ENCODE measurements around the gene FGFRL1.
A peak's percentile ranks its signal among the peaks of the same experiment; 100 is the strongest.

The FGFRL1 gene

DNA sequence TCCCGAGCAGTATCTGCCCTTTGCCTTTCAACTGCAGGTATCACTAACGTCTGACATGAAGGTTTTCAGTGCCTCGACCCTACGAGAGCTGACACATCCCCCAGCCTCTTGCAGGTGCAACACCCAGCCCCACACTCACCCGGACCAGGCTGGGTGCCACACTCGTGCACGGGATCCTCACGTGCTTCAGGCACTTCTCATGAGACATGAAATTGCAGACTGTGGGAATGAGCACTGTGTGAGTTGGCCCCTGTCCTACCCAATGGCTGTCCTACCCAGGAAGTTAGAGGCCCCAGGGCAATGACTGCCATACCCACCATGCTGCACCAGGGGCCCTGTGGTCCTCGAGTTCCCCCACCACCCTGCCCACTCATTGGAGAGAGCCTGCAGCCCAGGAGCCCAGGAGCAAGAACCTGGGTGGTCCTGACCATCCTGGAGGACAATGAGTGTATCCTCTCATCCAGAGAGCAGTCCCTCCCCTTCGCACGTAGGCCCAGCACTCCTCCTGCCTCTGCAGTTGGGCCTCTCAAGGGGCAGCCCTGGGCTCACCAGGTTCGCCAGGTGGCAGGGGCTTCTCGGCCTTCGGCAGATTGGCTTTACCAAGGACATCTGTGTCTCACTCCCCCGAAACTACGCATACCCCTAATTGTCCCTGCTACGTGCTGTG lies 40.4 kb upstream of the FGFRL1 start:
- Histone ChIP-seq H3K18ac (ENCODE audit: low read length) (no peak overlapping the region), H4K12ac (ENCODE audit: low read depth, low read length) (no peak overlapping the region), H3K9ac (ENCODE audit: low read length) (no peak overlapping the region), H4K8ac (ENCODE audit: low read depth, low read length) (no peak overlapping the region), H3K14ac (ENCODE audit: low read length) (no peak overlapping the region), H2AFZ (ENCODE audit: insufficient read depth, low read length, poor library complexity) (no peak overlapping the region), H3K4me3 (ENCODE audit: low read depth, low read length) (no peak overlapping the region), H3K23ac (ENCODE audit: low read length) (no peak overlapping the region), H3K27ac (ENCODE audit: low read depth, low read length) (no peak overlapping the region), H2BK120ac (ENCODE audit: insufficient read depth, low read length, poor library complexity) (no peak overlapping the region), H2BK12ac (ENCODE audit: low read length) (no peak overlapping the region), H3K4me1 (ENCODE audit: control insufficient read depth in 1 of 2, insufficient read depth in 2 of 2, low read length in 2 of 2) (peaks cover 9 to 13% of the 10 kb centered on the region in 2 experiments), H2BK5ac (ENCODE audit: low read depth, low read length, poor library complexity) (no peak overlapping the region), H3K4me2 (ENCODE audit: low read length) (no peak overlapping the region), H3K36me3 (ENCODE audit: control insufficient read depth in 1 of 2, insufficient read depth in 2 of 2, low read length in 2 of 2) (peaks cover 3 to 6% of the 10 kb centered on the region in 2 experiments), H2AK5ac (ENCODE audit: low read length) (no peak overlapping the region), H3K9me3 (ENCODE audit: insufficient read depth, low read depth, low read length) (peaks cover 23% of the 10 kb centered on the region), H3K4ac (ENCODE audit: low read depth, low read length) (no peak overlapping the region), H3K79me1 (ENCODE audit: low read length) (peaks cover 4% of the 10 kb centered on the region), H4K91ac (ENCODE audit: low read depth, low read length) (no peak overlapping the region), H3K27me3 (ENCODE audit: insufficient read depth, low read length) (peaks cover 28% of the 10 kb centered on the region), H3K79me2 (ENCODE audit: control insufficient read depth, insufficient read depth, low read length, poor library complexity) (no peaks in the 10 kb centered on the region)
- DNase-seq, result no peak
- whole genome bisulfite sequencing (ENCODE audit: extremely low coverage, insufficient coverage, insufficient read length), result no CpG with 5 or more reads among the region's 17 CpGs

DNA sequence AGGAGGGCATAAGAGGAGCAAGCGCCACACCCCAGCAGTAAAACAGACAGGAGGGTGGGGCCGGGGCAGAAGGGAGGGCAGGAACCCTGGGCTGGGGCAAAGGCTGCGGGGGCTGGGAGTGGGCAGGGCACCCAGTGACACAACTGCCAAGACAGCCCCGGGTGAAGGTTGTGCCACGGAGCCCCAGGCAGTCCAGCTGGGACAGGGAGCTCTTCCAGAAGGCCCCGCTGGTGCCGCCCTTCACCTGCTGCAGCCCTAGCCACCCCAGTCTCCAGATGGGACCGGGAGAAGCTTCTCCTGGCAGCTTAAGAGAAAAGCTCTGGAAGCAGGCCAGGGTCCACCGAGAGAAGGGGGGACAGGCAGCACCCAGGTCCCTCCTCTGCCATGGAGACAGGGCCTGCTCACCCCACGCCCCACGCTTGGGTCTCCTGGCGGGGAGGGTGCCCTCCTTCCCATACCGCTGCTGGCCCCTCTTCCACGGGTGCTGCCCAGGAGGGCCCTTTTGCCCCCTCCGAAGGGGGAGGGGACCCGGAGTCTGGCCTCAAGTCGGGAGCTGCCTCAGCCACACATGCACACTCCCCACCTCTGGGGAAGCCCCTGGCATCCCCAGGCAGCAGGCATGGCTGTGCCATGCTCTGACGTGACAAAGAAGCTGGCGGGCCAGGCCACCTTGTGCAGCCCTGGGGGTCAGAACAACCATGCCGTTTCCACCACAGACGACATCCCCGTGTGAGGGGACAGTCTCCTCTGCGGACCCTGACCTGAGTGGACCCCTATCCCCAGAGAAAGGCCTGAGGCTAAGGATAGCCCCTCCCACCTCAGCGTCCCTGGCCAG lies 39.5 kb upstream of the FGFRL1 start:
- no CpG with 5 or more reads among the region's 24 CpGs for WGBS (ENCODE audit: extremely low coverage, insufficient coverage, insufficient read length)
- Histone ChIP-seq H3K18ac (ENCODE audit: low read length) (no peak overlapping the region), H2BK12ac (ENCODE audit: low read length) (no peak overlapping the region), H3K9ac (ENCODE audit: low read length) (no peak overlapping the region), H2AFZ (ENCODE audit: insufficient read depth, low read length, poor library complexity) (no peak overlapping the region), H2BK120ac (ENCODE audit: insufficient read depth, low read length, poor library complexity) (no peak overlapping the region), H4K91ac (ENCODE audit: low read depth, low read length) (no peak overlapping the region), H3K79me2 (ENCODE audit: control insufficient read depth, insufficient read depth, low read length, poor library complexity) (no peaks in the 10 kb centered on the region), H3K36me3 (ENCODE audit: control insufficient read depth in 1 of 2, insufficient read depth in 2 of 2, low read length in 2 of 2) (no peaks in the 10 kb centered on the region), H3K4me2 (ENCODE audit: low read length) (peak overlapping the region; percentile 78), H4K12ac (ENCODE audit: low read depth, low read length) (no peak overlapping the region), H3K4me3 (ENCODE audit: low read depth, low read length) (no peak overlapping the region), H2AK5ac (ENCODE audit: low read length) (no peak overlapping the region), H4K8ac (ENCODE audit: low read depth, low read length) (no peak overlapping the region), H3K79me1 (ENCODE audit: low read length) (peaks cover 4% of the 10 kb centered on the region), H3K27me3 (ENCODE audit: insufficient read depth, low read length) (peaks cover 28% of the 10 kb centered on the region), H3K27ac (ENCODE audit: low read depth, low read length) (no peak overlapping the region), H3K23ac (ENCODE audit: low read length) (peak overlapping the region; percentile 1), H3K4me1 (ENCODE audit: control insufficient read depth in 1 of 2, insufficient read depth in 2 of 2, low read length in 2 of 2) (peaks cover 9 to 13% of the 10 kb centered on the region in 2 experiments), H3K9me3 (ENCODE audit: insufficient read depth, low read depth, low read length) (peaks cover 23% of the 10 kb centered on the region), H3K4ac (ENCODE audit: low read depth, low read length) (no peak overlapping the region), H2BK5ac (ENCODE audit: low read depth, low read length, poor library complexity) (no peak overlapping the region), H3K14ac (ENCODE audit: low read length) (no peak overlapping the region)
- DNase-seq, result no peak

DNA sequence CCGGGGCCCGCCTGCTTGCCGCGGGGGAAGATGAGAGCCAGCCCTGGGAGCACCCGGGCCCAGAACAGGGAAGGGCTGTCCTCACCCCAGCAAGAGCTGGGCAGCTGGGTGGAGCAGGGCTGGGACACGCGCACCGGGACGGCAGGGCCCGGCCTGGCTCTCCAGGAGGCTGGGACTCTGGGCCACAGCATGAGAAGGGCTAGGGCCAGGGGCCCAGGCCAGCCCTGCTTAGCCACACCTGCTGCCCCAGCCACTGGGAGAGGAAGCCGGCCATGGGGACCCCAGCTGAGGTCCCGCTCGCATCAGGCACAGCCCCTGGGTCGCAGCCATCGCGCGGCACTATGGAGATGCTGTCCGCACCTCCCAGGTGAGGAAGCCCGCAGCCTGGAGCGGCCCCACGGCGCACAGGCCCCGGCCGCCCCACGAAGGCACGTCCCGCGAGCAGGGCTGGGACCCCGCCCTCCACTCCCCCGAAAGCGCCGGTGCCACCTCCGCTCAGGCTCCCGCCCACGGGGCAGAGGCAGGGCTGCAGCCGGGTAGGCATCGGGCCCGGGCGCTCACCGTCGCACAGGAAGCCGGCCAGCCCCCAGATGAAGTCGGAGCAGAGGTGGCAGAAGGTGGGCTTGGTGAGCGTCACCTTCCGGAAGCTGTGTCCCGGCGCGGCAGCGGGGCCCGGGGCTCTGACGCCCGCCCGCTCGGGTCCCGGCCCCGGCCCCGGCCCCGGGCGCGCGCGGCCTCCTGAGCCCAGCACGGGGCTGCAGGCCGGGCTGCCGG lies 38.6 kb upstream of the FGFRL1 start:
- H2BK120ac ChIP-seq (ENCODE audit: insufficient read depth, low read length, poor library complexity), result no peak overlapping the region
- peak overlapping the region; percentile 26 for H2AK5ac ChIP-seq (ENCODE audit: low read length)
- H3K18ac ChIP-seq (ENCODE audit: low read length), result peak overlapping the region; percentile 68
- H4K12ac ChIP-seq (ENCODE audit: low read depth, low read length), result peak overlapping the region; percentile 67
- no peak overlapping the region for H3K23ac ChIP-seq (ENCODE audit: low read length)
- H3K79me1 ChIP-seq (ENCODE audit: low read length), result peaks cover 4% of the 10 kb centered on the region
- peak overlapping the region; percentile 78 for H3K4me2 ChIP-seq (ENCODE audit: low read length)
- no CpG with 5 or more reads among the region's 65 CpGs for WGBS (ENCODE audit: extremely low coverage, insufficient coverage, insufficient read length)
- H3K9me3 ChIP-seq (ENCODE audit: insufficient read depth, low read depth, low read length), result peaks cover 23% of the 10 kb centered on the region
- peak in 1 of 2 donors; percentile 22 for DNase-seq
- H2BK5ac ChIP-seq (ENCODE audit: low read depth, low read length, poor library complexity), result no peak overlapping the region
- H3K4ac ChIP-seq (ENCODE audit: low read depth, low read length), result peak overlapping the region; percentile 20
- peak overlapping the region; percentile 94 for H2AFZ ChIP-seq (ENCODE audit: insufficient read depth, low read length, poor library complexity)
- peak overlapping the region; percentile 85 for H3K14ac ChIP-seq (ENCODE audit: low read length)
- no peaks in the 10 kb centered on the region for H3K79me2 ChIP-seq (ENCODE audit: control insufficient read depth, insufficient read depth, low read length, poor library complexity)
- H4K8ac ChIP-seq (ENCODE audit: low read depth, low read length), result peak overlapping the region; percentile 80
- peaks cover 9 to 10% of the 10 kb centered on the region in 2 experiments for H3K4me1 ChIP-seq (ENCODE audit: control insufficient read depth in 1 of 2, insufficient read depth in 2 of 2, low read length in 2 of 2)
- H3K27ac ChIP-seq (ENCODE audit: low read depth, low read length), result no peak overlapping the region
- peak overlapping the region; percentile 73 for H3K9ac ChIP-seq (ENCODE audit: low read length)
- peak overlapping the region; percentile 34 for H2BK12ac ChIP-seq (ENCODE audit: low read length)
- H3K36me3 ChIP-seq (ENCODE audit: control insufficient read depth in 1 of 2, insufficient read depth in 2 of 2, low read length in 2 of 2), result no peaks in the 10 kb centered on the region
- H3K4me3 ChIP-seq (ENCODE audit: low read depth, low read length), result peak overlapping the region; percentile 71
- H4K91ac ChIP-seq (ENCODE audit: low read depth, low read length), result peak overlapping the region; percentile 41
- peaks cover 23% of the 10 kb centered on the region for H3K27me3 ChIP-seq (ENCODE audit: insufficient read depth, low read length)
